Mesothelial cell of epicardium (in vitro differentiated cells): ENCODE data around the gene FAM43B. TPM values are rescaled to one million over a fixed set of nuclear protein-coding genes. Genes with fewer than 3 reads are reported as not detected.

ENCODE experiments used
- DNase-seq, 2 experiments: peaks; one replicate each; pipeline ENCODE4 v3.0.0; 2021; ENCODE audit warnings: low spot score in 2 of 2; ENCODE audit not compliant: unreplicated experiment in 2 of 2
- H3K27ac Mint-ChIP-seq: 2 replicates; pipeline ENCODE4 v1.8.0; 2021; ENCODE audit warnings: mixed read lengths
- H3K27me3 Mint-ChIP-seq: 2 replicates; pipeline ENCODE4 v1.8.0; 2021; ENCODE audit warnings: low read depth, mixed read lengths
- H3K36me3 Mint-ChIP-seq: 2 replicates; pipeline ENCODE4 v1.8.0; 2021; ENCODE audit warnings: mixed read lengths
- H3K4me1 Mint-ChIP-seq: 2 replicates; pipeline ENCODE4 v1.8.0; 2021; ENCODE audit warnings: mixed read lengths
- H3K4me3 Mint-ChIP-seq: 2 replicates; pipeline ENCODE4 v1.8.0; 2021; ENCODE audit warnings: mild to moderate bottlenecking, moderate library complexity, mixed read lengths
- H3K9me3 Mint-ChIP-seq: 2 replicates; pipeline ENCODE4 v1.8.0; 2021; ENCODE audit warnings: mixed read lengths
- total RNA-seq: library from RNA; stranded (reverse); gene quantifications from 3 replicates; pipeline ENCODE4 v1.2.1, GENCODE V29; 2021
- TF ChIP-seq, protein P1 (sequence below): fragments of 200-600 bp; sonication (generic); IDR thresholded peaks from one replicate; pipeline ENCODE4 v1.5.0; 2021; ENCODE audit warnings: antibody characterized with exemption; ENCODE audit not compliant: unreplicated experiment

The FAM43B gene
- total RNA-seq, 1 donor from 2014 or later: 0.74 TPM

DNA sequence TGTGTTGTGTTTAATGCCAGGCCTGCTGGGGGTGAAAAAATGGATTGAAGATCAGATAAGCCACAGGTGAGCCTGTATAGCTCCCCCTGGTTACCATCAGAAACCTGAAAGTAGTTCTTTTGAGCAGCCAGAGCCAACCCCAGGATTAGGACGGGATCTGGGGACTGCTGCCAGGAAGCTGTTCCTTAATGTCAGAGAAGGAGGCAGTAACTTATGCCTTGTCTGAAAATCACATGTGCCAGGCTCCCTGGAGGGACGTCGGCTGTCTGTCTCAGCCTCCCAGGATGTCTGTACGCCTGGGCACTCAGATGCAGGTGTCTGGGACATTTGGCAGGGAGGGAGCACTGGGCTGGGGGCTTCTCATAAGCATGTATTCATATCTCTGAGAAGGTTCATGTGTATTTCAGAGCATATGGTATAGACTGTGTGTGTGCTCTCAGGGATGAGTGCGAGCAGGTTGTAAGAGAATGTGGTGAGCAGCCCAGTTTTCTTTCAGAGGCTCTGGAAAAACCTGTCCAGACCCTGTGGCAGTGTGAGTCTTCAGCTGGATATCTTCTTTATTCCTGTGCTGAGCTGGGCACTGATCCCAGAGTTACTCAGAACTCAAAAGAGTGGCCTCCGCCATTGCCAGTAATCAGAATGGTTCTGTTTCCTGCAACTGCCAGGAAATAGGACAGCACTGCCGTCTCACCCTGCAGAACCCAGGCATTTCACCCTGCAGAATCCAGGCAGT lies 2.8 kb downstream of the FAM43B start:
- Mint-ChIP-seq H3K9me3 (no peaks in the 10 kb centered on the region), H3K36me3 (no peaks in the 10 kb centered on the region), H3K27ac (no peak overlapping the region), H3K27me3 (peaks cover 33% of the 10 kb centered on the region), H3K4me1 (peaks cover 9% of the 10 kb centered on the region), H3K4me3 (no peak overlapping the region)
- TF ChIP-seq, protein P1, sequence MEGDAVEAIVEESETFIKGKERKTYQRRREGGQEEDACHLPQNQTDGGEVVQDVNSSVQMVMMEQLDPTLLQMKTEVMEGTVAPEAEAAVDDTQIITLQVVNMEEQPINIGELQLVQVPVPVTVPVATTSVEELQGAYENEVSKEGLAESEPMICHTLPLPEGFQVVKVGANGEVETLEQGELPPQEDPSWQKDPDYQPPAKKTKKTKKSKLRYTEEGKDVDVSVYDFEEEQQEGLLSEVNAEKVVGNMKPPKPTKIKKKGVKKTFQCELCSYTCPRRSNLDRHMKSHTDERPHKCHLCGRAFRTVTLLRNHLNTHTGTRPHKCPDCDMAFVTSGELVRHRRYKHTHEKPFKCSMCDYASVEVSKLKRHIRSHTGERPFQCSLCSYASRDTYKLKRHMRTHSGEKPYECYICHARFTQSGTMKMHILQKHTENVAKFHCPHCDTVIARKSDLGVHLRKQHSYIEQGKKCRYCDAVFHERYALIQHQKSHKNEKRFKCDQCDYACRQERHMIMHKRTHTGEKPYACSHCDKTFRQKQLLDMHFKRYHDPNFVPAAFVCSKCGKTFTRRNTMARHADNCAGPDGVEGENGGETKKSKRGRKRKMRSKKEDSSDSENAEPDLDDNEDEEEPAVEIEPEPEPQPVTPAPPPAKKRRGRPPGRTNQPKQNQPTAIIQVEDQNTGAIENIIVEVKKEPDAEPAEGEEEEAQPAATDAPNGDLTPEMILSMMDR: no peak
- DNase-seq: no peak

DNA sequence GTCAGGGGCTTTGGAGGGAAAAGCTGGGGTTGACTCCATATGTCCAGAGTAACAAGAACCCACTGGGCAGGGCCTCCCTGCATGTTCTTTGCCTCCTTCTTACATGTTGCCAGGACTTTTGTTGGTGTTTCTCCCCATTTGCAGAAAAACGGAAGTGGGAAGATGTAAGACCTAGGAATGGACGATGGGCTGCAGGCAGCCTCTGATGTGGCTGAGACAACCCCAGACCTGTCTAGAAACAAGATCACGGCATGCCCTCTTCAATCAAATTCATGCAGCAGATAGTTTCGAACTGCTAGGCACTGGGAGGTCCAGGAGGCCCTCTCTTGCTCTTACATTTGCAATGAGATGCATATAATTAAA lies 3.4 kb downstream of the FAM43B start:
- Mint-ChIP-seq H3K9me3 (no peaks in the 10 kb centered on the region), H3K27ac (no peak overlapping the region), H3K4me1 (peaks cover 9% of the 10 kb centered on the region), H3K4me3 (no peak overlapping the region), H3K27me3 (peaks cover 36% of the 10 kb centered on the region), H3K36me3 (no peaks in the 10 kb centered on the region)
- DNase-seq: no peak
- TF ChIP-seq, protein P1: no peak

DNA sequence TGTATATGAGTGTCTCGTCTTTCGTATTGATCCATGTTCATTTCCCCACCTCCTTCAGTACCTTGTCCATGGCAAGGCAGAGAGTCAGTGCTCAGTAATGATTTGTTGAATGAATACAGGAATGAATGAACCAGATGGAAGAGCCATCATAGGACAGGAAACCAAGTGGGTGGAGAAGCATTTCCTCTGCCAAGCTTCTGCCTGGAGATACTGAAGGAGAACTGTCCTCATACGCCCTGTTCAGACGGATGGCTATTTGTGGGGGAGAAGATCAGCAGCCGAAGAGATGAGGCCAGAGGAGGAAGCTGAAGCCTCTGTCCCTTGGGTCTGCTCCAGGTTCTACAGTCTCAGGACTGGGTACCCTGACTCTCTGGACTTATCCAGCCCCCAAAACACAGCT lies 5.8 kb downstream of the FAM43B start:
- no peak overlapping the region for H3K4me3 Mint-ChIP-seq
- TF ChIP-seq, protein P1: no peak
- no peaks in the 10 kb centered on the region for H3K36me3 Mint-ChIP-seq
- H3K9me3 Mint-ChIP-seq: no peaks in the 10 kb centered on the region
- peaks cover 36% of the 10 kb centered on the region for H3K27me3 Mint-ChIP-seq
- DNase-seq: no peak
- no peak overlapping the region for H3K27ac Mint-ChIP-seq
- peaks cover 4% of the 10 kb centered on the region for H3K4me1 Mint-ChIP-seq

DNA sequence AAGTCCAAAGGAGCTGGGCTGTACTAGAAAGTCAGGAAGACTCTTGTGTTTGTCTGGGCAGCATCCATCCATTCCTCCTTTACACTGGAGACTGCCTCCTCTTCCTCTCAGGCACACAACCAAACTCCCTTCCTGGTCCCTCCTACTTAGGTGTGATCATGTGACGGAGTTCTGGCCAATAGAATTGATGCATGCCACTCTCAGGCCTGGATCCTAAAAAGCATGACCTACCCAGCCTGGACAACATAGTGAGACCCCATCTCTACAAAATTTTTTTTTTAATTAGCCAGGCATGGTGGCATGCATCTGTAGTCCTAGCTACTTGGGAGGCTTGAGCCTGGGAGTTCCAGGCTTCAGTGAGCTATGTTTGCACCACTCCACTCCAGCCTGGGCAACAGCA lies 8.6 kb downstream of the FAM43B start:
- Mint-ChIP-seq H3K36me3 (no peaks in the 10 kb centered on the region), H3K4me1 (no peaks in the 10 kb centered on the region), H3K9me3 (no peaks in the 10 kb centered on the region), H3K4me3 (no peak overlapping the region), H3K27ac (no peak overlapping the region), H3K27me3 (peaks cover 57% of the 10 kb centered on the region)
- no peak for DNase-seq
- TF ChIP-seq, protein P1: no peak

DNA sequence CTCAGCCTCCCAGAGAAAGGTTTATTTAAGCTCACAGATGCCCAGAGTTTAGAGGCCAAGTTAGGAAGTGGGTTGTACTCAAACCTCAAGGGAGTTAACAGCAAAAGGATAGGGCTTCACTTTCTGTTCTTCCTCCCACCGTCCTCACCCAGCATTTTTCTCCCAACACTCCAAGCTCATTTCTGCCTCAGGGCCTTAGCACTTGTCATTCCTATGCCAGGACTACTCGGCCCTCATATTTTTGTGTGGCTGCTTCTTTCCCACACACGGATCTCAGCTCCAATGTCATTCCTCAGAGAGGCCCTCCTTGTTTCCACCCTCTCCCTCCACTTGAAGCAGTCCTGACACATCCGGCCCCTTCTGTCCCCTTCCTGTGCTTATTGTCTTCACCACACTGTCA lies 12.9 kb downstream of the FAM43B start:
- H3K27me3 Mint-ChIP-seq: peaks cover 75% of the 10 kb centered on the region
- no peaks in the 10 kb centered on the region for H3K36me3 Mint-ChIP-seq
- H3K27ac Mint-ChIP-seq: no peak overlapping the region
- no peaks in the 10 kb centered on the region for H3K4me1 Mint-ChIP-seq
- H3K4me3 Mint-ChIP-seq: no peak overlapping the region
- no peaks in the 10 kb centered on the region for H3K9me3 Mint-ChIP-seq
- TF ChIP-seq, protein P1: no peak
- no peak for DNase-seq
